DND-41 (cell line): Measurements from ENCODE around the gene FDX1.

Experiments
- ATAC-seq: fragments of 200-7000 bp; cut with Tn5 transposase; 3 replicates; pipeline ENCODE4 v1.9.1; 2021; ENCODE audit warnings: low read depth; ENCODE audit not compliant: insufficient read depth
- DNase-seq: peaks from one replicate; pipeline ENCODE4 v3.0.0-alpha.2; 2020
- H2AFZ ChIP-seq: 2 replicates; pipeline ENCODE4 v1.6.0; 2012; ENCODE audit warnings: low read depth, low read length
- H3K27ac ChIP-seq: 2 replicates; pipeline ENCODE4 v1.5.1; 2012; ENCODE audit warnings: low read length, inconsistent platforms
- H3K27me3 ChIP-seq: fragments of 200-600 bp; sonication (generic); 2 replicates; pipeline ENCODE4 v1.6.0; 2012; ENCODE audit warnings: low read length, mild to moderate bottlenecking, inconsistent platforms; ENCODE audit not compliant: insufficient read depth, poor library complexity
- H3K36me3 ChIP-seq: 2 replicates; pipeline ENCODE4 v1.5.1; 2012; ENCODE audit warnings: low read length, inconsistent platforms; ENCODE audit not compliant: insufficient read depth
- H3K4me1 ChIP-seq: 2 replicates; pipeline ENCODE4 v1.5.1; 2012; ENCODE audit warnings: mild to moderate bottlenecking, low read length; ENCODE audit not compliant: insufficient read depth
- H3K4me2 ChIP-seq: 2 replicates; pipeline ENCODE4 v1.6.0; 2012; ENCODE audit warnings: mild to moderate bottlenecking, moderate library complexity, low read length, inconsistent platforms; ENCODE audit not compliant: insufficient read depth
- H3K4me3 ChIP-seq, 2 experiments: fragments of 200-600 bp in 1 of 2; shearing (Covaris generic) in 1 of 2; 2 replicates each; pipeline ENCODE4 v1.5.1; 2012 to 2016; ENCODE audit warnings: inconsistent platforms in 2 of 2, low read length in 2 of 2, mild to moderate bottlenecking in 2 of 2, low read depth in 1 of 2, moderate library complexity in 1 of 2
- H3K79me2 ChIP-seq: 2 replicates; pipeline ENCODE4 v1.6.0; 2012; ENCODE audit warnings: low read length, inconsistent platforms; ENCODE audit not compliant: insufficient read depth
- H3K9ac ChIP-seq: 2 replicates; pipeline ENCODE4 v1.6.0; 2012; ENCODE audit warnings: low read depth, mild to moderate bottlenecking, inconsistent platforms, low read length, moderate library complexity
- H3K9me3 ChIP-seq: 2 replicates; pipeline ENCODE4 v1.5.1; 2012; ENCODE audit warnings: low read length, moderate library complexity, mild to moderate bottlenecking, inconsistent platforms; ENCODE audit not compliant: insufficient read depth, severe bottlenecking
- H4K20me1 ChIP-seq: 2 replicates; pipeline ENCODE4 v1.6.0; 2012; ENCODE audit warnings: low read length; ENCODE audit not compliant: insufficient read depth
- EZH2 ChIP-seq: IDR thresholded peaks from 3 replicates; pipeline ENCODE4 v1.6.1; 2012; ENCODE audit warnings: borderline replicate concordance, low read depth, mild to moderate bottlenecking, moderate library complexity, low read length, inconsistent platforms; ENCODE audit not compliant: severe bottlenecking
- TF ChIP-seq, protein P1 (sequence below): IDR thresholded peaks from 2 replicates; pipeline ENCODE4 v1.5.1; 2012; ENCODE audit warnings: borderline replicate concordance, low read length, moderate library complexity, mild to moderate bottlenecking; ENCODE audit not compliant: poor library complexity, severe bottlenecking; ENCODE audit errors: extremely low read depth

The FDX1 gene

DNA sequence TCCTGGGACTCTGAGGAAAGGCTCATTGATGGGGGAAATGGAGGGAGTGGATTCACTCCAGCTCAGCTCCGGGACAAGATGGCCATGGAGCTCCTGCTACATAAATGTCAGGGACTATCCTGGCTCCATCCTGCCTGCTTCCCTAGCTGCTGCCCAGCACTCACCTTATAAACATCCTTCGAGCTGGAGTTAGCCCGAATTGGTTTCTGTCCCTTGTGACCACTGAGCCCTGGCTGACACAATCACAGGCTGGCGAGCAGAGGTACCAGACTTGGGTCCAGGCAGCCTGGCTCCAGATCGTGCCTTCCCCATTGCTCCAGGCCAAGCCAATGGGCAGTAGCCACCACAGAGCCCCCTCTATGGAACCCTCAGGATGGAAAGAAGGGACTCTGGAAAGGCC is 77.6 kb downstream of the FDX1 start:
- Histone ChIP-seq H4K20me1 (no peaks in the 10 kb centered on the region), H3K79me2 (no peaks in the 10 kb centered on the region), H2AFZ (no peak overlapping the region), H3K9ac (no peak overlapping the region), H3K36me3 (no peaks in the 10 kb centered on the region), H3K4me3 (no peak overlapping the region), H3K27ac (no peak overlapping the region), H3K4me2 (no peak overlapping the region), H3K27me3 (no peaks in the 10 kb centered on the region), H3K9me3 (no peaks in the 10 kb centered on the region), H3K4me1 (no peaks in the 10 kb centered on the region)
- TF ChIP-seq EZH2: no peak
- TF ChIP-seq, protein P1, sequence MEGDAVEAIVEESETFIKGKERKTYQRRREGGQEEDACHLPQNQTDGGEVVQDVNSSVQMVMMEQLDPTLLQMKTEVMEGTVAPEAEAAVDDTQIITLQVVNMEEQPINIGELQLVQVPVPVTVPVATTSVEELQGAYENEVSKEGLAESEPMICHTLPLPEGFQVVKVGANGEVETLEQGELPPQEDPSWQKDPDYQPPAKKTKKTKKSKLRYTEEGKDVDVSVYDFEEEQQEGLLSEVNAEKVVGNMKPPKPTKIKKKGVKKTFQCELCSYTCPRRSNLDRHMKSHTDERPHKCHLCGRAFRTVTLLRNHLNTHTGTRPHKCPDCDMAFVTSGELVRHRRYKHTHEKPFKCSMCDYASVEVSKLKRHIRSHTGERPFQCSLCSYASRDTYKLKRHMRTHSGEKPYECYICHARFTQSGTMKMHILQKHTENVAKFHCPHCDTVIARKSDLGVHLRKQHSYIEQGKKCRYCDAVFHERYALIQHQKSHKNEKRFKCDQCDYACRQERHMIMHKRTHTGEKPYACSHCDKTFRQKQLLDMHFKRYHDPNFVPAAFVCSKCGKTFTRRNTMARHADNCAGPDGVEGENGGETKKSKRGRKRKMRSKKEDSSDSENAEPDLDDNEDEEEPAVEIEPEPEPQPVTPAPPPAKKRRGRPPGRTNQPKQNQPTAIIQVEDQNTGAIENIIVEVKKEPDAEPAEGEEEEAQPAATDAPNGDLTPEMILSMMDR: no peak
- no peak for DNase-seq
- ATAC-seq: no peak

DNA sequence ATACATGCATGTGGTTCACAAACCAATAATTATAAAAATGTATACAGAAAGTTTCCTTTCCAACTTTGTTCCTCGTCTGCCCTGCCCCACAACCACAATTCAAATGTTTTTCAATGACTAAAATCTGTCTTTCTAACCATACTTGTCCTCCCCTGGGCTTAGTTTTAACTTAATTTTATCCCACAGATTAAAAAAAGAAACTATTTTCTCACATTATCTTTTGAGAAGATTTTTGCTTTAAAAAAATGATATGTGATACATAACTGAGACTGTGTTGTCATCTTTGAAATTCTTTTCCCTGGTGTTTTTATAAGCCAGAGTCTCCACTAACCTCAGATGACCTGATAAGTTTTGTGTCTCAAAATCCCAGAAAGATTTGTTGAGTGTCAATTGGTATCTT is 79.0 kb downstream of the FDX1 start:
- no peaks in the 10 kb centered on the region for H3K9me3 ChIP-seq
- no peaks in the 10 kb centered on the region for H3K79me2 ChIP-seq
- no peak overlapping the region for H3K9ac ChIP-seq
- H2AFZ ChIP-seq: no peak overlapping the region
- H3K4me1 ChIP-seq: no peaks in the 10 kb centered on the region
- no peak for ATAC-seq
- no peaks in the 10 kb centered on the region for H3K36me3 ChIP-seq
- no peak overlapping the region for H3K4me3 ChIP-seq
- no peak for DNase-seq
- no peaks in the 10 kb centered on the region for H4K20me1 ChIP-seq
- H3K4me2 ChIP-seq: no peak overlapping the region
- no peak for TF ChIP-seq EZH2
- TF ChIP-seq, protein P1: no peak
- H3K27me3 ChIP-seq: no peaks in the 10 kb centered on the region
- no peak overlapping the region for H3K27ac ChIP-seq

DNA sequence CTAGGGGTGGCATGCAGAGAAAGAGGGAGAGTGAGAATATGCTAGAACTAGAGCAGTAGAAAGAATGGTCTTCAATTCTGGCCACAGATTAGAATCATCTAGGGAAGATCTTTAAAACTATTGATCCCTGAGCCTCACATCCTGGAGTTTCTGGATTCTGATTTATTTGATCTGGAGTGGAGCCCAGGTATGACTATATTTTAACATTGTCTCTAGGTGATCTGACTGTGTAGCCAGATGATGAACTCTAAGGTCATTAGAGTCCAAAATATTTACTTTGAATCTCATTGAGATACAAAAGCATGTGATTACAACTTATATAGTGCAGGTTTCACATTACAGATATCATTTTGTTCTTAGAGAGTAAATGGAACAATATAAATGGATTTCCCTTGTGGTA is 79.7 kb downstream of the FDX1 start:
- no peak overlapping the region for H3K9ac ChIP-seq
- H3K36me3 ChIP-seq: no peaks in the 10 kb centered on the region
- DNase-seq: no peak
- TF ChIP-seq, protein P1: no peak
- TF ChIP-seq EZH2: no peak
- H3K79me2 ChIP-seq: no peaks in the 10 kb centered on the region
- H3K4me3 ChIP-seq: no peak overlapping the region
- H3K27me3 ChIP-seq: no peaks in the 10 kb centered on the region
- H3K9me3 ChIP-seq: no peaks in the 10 kb centered on the region
- H2AFZ ChIP-seq: no peak overlapping the region
- H3K27ac ChIP-seq: no peak overlapping the region
- H3K4me2 ChIP-seq: no peak overlapping the region
- H4K20me1 ChIP-seq: no peaks in the 10 kb centered on the region
- ATAC-seq: no peak
- H3K4me1 ChIP-seq: no peaks in the 10 kb centered on the region

DNA sequence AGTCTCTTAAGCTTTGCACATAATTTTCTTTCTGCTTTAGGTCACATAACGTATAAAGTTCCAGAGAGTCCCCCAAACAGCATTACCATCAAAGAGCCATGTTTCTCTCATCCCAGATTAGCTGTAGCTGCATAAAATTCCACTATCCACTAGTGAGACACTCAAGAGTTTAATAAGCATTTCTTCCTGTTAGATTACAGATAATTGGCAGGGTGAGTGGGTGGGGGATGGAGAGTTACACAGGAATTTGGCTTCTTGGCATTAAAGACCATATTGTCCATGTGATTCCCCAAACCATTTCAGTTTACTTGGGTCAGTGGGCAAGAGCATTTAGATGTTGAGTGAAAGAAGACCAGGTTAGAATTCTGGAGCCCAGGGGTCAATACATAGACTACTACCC is 82.3 kb downstream of the FDX1 start:
- Histone ChIP-seq H3K27ac (no peak overlapping the region), H3K4me1 (no peaks in the 10 kb centered on the region), H3K9me3 (peaks cover 4% of the 10 kb centered on the region), H3K4me3 (no peak overlapping the region), H2AFZ (no peak overlapping the region), H4K20me1 (no peaks in the 10 kb centered on the region), H3K9ac (no peak overlapping the region), H3K79me2 (no peaks in the 10 kb centered on the region), H3K27me3 (no peaks in the 10 kb centered on the region), H3K36me3 (no peaks in the 10 kb centered on the region), H3K4me2 (no peak overlapping the region)
- DNase-seq (no peak), ATAC-seq (no peak)
- TF ChIP-seq, protein P1: no peak
- no peak for TF ChIP-seq EZH2
